IPS-18a (cell line): ENCODE data around the gene GFPT1.
"Not testable (repeated sequence)": the region's sequence is repeated elsewhere in the genome, so short reads cannot be mapped to it uniquely, and the experiment has no call there.

Source experiments
- H3K27ac ChIP-seq: one replicate; pipeline ENCODE4 v1.5.1; 2013; ENCODE audit warnings: low read length
- H3K27me3 ChIP-seq: one replicate; pipeline ENCODE4 v1.6.1; 2013; ENCODE audit warnings: mild to moderate bottlenecking, low read length; ENCODE audit not compliant: control insufficient read depth, insufficient read depth
- H3K36me3 ChIP-seq: one replicate; pipeline ENCODE4 v1.6.1; 2013; ENCODE audit warnings: low read depth, low read length; ENCODE audit not compliant: control insufficient read depth
- H3K4me1 ChIP-seq: one replicate; pipeline ENCODE4 v1.6.1; 2013; ENCODE audit warnings: low read depth, low read length; ENCODE audit not compliant: control insufficient read depth
- H3K4me3 ChIP-seq: one replicate; pipeline ENCODE4 v1.5.1; 2013; ENCODE audit warnings: low read length
- H3K9ac ChIP-seq: one replicate; pipeline ENCODE4 v1.6.1; 2013; ENCODE audit warnings: mild to moderate bottlenecking, low read length, moderate library complexity
- H3K9me3 ChIP-seq: one replicate; pipeline ENCODE4 v1.6.1; 2013; ENCODE audit warnings: low read depth, low read length; ENCODE audit not compliant: control insufficient read depth

GFPT1 gene

GRCh38 chr2:69356471-69356870 lies 30.6 kb downstream of the GFPT1 start:
- H3K27me3 ChIP-seq: no peaks in the 10 kb centered on the region
- peaks cover 49% of the 10 kb centered on the region for H3K36me3 ChIP-seq
- H3K4me1 ChIP-seq: peaks cover 14% of the 10 kb centered on the region
- H3K27ac ChIP-seq: no peak overlapping the region
- H3K4me3 ChIP-seq: no peak overlapping the region
- H3K9ac ChIP-seq: no peak overlapping the region
- H3K9me3 ChIP-seq: no peaks in the 10 kb centered on the region

DNA sequence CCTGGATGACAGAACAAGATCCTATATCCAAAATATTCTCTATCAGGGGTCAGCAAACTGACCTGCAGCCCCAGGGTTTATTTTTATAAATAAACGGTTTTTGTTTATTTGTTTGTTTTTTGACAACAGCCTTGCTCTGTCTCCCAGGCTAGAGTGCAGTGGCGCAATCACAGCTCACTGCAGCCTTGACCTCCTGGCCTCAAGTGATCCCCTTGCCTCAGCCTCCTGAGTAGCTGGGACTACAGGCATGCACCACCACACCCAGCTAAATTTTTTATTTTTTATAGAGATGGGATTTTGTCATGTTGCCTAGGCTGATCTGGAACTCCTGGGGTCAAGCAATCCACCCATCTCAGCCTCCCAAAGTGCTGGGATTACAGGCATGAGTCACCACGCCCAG lies 32.1 kb downstream of the GFPT1 start:
- Histone ChIP-seq H3K36me3 (peaks cover 50% of the 10 kb centered on the region), H3K4me1 (peaks cover 14% of the 10 kb centered on the region)
- H3K9me3 ChIP-seq, H3K9ac ChIP-seq, H3K27ac ChIP-seq, H3K4me3 ChIP-seq, H3K27me3 ChIP-seq: not testable (repeated sequence)

GRCh38 chr2:69353360-69353759 lies 33.7 kb downstream of the GFPT1 start:
- Histone ChIP-seq H3K4me1 (no peaks in the 10 kb centered on the region), H3K27me3 (no peaks in the 10 kb centered on the region), H3K36me3 (peaks cover 57% of the 10 kb centered on the region)

GRCh38 chr2:69348781-69349180 lies 38.2 kb downstream of the GFPT1 start:
- H3K36me3 ChIP-seq: peaks cover 50% of the 10 kb centered on the region
- no peak overlapping the region for H3K4me3 ChIP-seq
- H3K27ac ChIP-seq: no peak overlapping the region

More at GRCh38 chr2:69353360-69353759, 33.7 kb downstream of the GFPT1 start:
- no peak overlapping the region for H3K27ac ChIP-seq
- no peaks in the 10 kb centered on the region for H3K9me3 ChIP-seq
- no peak overlapping the region for H3K9ac ChIP-seq
- H3K4me3 ChIP-seq: no peak overlapping the region

DNA sequence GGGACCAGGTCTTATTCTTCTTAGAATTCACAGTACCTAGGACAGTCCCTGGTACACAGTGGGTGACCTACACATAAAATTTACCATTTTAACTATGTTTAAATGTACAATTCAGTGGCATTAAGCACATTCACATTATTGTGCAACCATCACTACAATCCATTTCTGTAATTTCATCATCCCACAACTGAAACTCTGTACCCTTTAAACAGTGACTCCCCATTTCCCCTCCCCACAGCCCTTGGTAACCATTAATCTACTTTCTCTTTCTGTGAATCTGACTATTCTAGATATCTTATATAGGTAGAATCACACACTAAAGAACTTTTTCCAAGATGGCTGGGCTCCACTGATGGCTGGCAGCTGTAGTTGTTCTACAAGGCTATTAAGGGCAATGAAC lies 41.6 kb downstream of the GFPT1 start:
- Histone ChIP-seq H3K27ac (no peak overlapping the region), H3K9ac (no peak overlapping the region), H3K36me3 (peaks cover 74% of the 10 kb centered on the region), H3K9me3 (no peaks in the 10 kb centered on the region), H3K4me3 (no peak overlapping the region), H3K4me1 (no peaks in the 10 kb centered on the region), H3K27me3 (no peaks in the 10 kb centered on the region)

More at GRCh38 chr2:69348781-69349180, 38.2 kb downstream of the GFPT1 start:
- Histone ChIP-seq H3K4me1 (no peaks in the 10 kb centered on the region), H3K27me3 (no peaks in the 10 kb centered on the region), H3K9ac (no peak overlapping the region), H3K9me3 (no peaks in the 10 kb centered on the region)

GRCh38 chr2:69344305-69344704 lies 42.7 kb downstream of the GFPT1 start:
- no peak overlapping the region for H3K9ac ChIP-seq
- no peak overlapping the region for H3K4me3 ChIP-seq
- H3K27me3 ChIP-seq: no peaks in the 10 kb centered on the region
- H3K9me3 ChIP-seq: no peaks in the 10 kb centered on the region
- no peaks in the 10 kb centered on the region for H3K4me1 ChIP-seq
- peaks cover 75% of the 10 kb centered on the region for H3K36me3 ChIP-seq
- H3K27ac ChIP-seq: no peak overlapping the region

GRCh38 chr2:69340101-69340775 lies 46.8 kb downstream of the GFPT1 start:
- Histone ChIP-seq H3K9me3 (no peaks in the 10 kb centered on the region), H3K4me1 (no peaks in the 10 kb centered on the region), H3K4me3 (no peak overlapping the region), H3K36me3 (peaks cover 80% of the 10 kb centered on the region), H3K9ac (no peak overlapping the region), H3K27me3 (no peaks in the 10 kb centered on the region), H3K27ac (no peak overlapping the region)

DNA sequence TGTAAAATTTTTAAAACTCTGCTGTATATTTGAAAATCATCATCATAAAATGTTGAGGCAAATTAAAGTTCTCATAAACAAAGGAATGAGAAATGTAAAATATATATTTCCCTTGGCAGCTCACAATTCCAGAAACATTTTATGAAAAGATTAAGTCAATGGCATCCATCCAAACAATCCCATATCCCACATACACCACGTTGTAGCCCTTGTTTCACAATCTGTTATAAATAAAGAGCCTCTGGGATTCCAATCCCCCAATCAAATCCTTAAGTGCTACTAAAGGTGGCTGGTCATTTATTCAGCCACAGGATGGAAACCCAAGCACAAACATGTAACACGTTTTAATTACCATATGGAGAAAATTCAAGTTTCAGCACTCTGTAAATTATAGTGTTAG lies 51.7 kb downstream of the GFPT1 start:
- H3K4me3 ChIP-seq: no peak overlapping the region
- H3K9me3 ChIP-seq: no peaks in the 10 kb centered on the region
- no peaks in the 10 kb centered on the region for H3K4me1 ChIP-seq
- H3K9ac ChIP-seq: no peak overlapping the region
- no peak overlapping the region for H3K27ac ChIP-seq
- H3K36me3 ChIP-seq: peaks cover 45% of the 10 kb centered on the region
- no peaks in the 10 kb centered on the region for H3K27me3 ChIP-seq

GRCh38 chr2:69333352-69333751 lies 53.7 kb downstream of the GFPT1 start:
- no peaks in the 10 kb centered on the region for H3K27me3 ChIP-seq
- no peak overlapping the region for H3K9ac ChIP-seq
- H3K4me3 ChIP-seq: no peak overlapping the region
- peaks cover 42% of the 10 kb centered on the region for H3K36me3 ChIP-seq
- no peak overlapping the region for H3K27ac ChIP-seq
- H3K9me3 ChIP-seq: no peaks in the 10 kb centered on the region
- no peaks in the 10 kb centered on the region for H3K4me1 ChIP-seq

- no peak overlapping the region for H3K4me3 ChIP-seq
- peaks cover 46% of the 10 kb centered on the region for H3K36me3 ChIP-seq
- H3K9ac ChIP-seq: no peak overlapping the region
- no peak overlapping the region for H3K27ac ChIP-seq
- no peaks in the 10 kb centered on the region for H3K9me3 ChIP-seq
- H3K27me3 ChIP-seq: no peaks in the 10 kb centered on the region
- H3K4me1 ChIP-seq: no peaks in the 10 kb centered on the region
Measured at GRCh38 chr2:69330781-69331180, 56.2 kb downstream of the GFPT1 start.

DNA sequence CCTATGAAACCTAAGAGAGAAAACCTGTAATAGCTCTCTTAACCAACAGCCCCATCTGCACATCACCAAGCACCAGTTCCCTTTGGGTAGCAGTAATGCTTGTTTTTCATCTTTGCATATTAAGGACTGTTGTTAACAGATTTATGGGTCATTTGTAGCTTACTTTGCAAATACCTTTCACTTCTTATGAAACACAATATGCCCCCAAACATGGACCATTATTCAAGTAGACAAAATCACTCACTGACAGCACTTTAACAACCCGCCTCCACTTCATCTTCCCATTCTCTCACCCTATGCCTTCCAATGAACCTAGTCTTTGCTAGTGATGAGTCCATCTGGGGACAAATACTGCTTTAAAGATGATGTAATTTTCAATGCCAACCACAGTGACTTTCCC lies 64.4 kb downstream of the GFPT1 start:
- Histone ChIP-seq H3K27me3 (no peaks in the 10 kb centered on the region), H3K36me3 (peaks cover 34% of the 10 kb centered on the region)

GRCh38 chr2:69316550-69316949 lies 70.5 kb downstream of the GFPT1 start:
- Histone ChIP-seq H3K9ac (no peak overlapping the region), H3K4me1 (no peaks in the 10 kb centered on the region), H3K27me3 (no peaks in the 10 kb centered on the region), H3K27ac (no peak overlapping the region), H3K36me3 (no peaks in the 10 kb centered on the region), H3K9me3 (no peaks in the 10 kb centered on the region), H3K4me3 (no peak overlapping the region)

More for the DNA sequence above, 64.4 kb downstream of the GFPT1 start:
- H3K27ac ChIP-seq: no peak overlapping the region
- H3K9me3 ChIP-seq: no peaks in the 10 kb centered on the region
- no peak overlapping the region for H3K9ac ChIP-seq
- H3K4me3 ChIP-seq: no peak overlapping the region
- no peaks in the 10 kb centered on the region for H3K4me1 ChIP-seq
